IMR-90 (cell line): Measurements from ENCODE around the gene PLA2G1B. TPM values are rescaled to one million over a fixed set of nuclear protein-coding genes. Genes with fewer than 3 reads are reported as not detected.

Experiments used
- ATAC-seq: fragments of 200-7000 bp; cut with Tn5 transposase; 2 replicates; pipeline ENCODE4 v1.9.1; 2020; ENCODE audit warnings: low read depth, mild to moderate bottlenecking, moderate library complexity
- BruUV-seq: library from RNA; stranded (reverse); fragments of 400-500 nt; replicated peaks from 2 replicates; lab custom pipeline; 2021; lab: Mats Ljungman, UMichigan
- CTCF ChIA-PET: fragments of 300-600 bp; formaldehyde crosslinking; extraction: SDS; loops from one replicate; lab custom pipeline; 2021; ENCODE audit warnings: antibody characterized with exemption; lab: Yijun Ruan, JAX
- POLR2A ChIA-PET: fragments of 300-600 bp; sonication (Branson Sonifier 250); formaldehyde crosslinking; loops from one replicate; lab custom pipeline; 2022; ENCODE audit warnings: antibody characterized with exemption; ENCODE audit not compliant: unreplicated experiment; lab: Charles Lee
- DNase-seq: peaks from one replicate; pipeline ENCODE4 v3.0.0; 2013
- H2AFZ ChIP-seq: replicated peaks from 2 replicates; pipeline ENCODE3; 2013; ENCODE audit warnings: low read length, mild to moderate bottlenecking; ENCODE audit not compliant: poor library complexity
- H2AK5ac ChIP-seq: 2 replicates; pipeline ENCODE4 v1.6.1; 2013; ENCODE audit warnings: low read depth, low read length, inconsistent platforms
- H2AK9ac ChIP-seq: replicated peaks from 2 replicates; pipeline ENCODE3; 2013; ENCODE audit warnings: mild to moderate bottlenecking, low read depth, low read length, moderate library complexity; ENCODE audit not compliant: poor library complexity
- H2BK120ac ChIP-seq: 2 replicates; pipeline ENCODE4 v1.6.1; 2013; ENCODE audit warnings: low read depth, low read length, inconsistent platforms
- H2BK15ac ChIP-seq: 3 replicates; pipeline ENCODE4 v1.6.1; 2013; ENCODE audit warnings: low read depth, low read length, inconsistent platforms
- H2BK20ac ChIP-seq: 2 replicates; pipeline ENCODE4 v1.6.1; 2013; ENCODE audit warnings: low read depth, mild to moderate bottlenecking, inconsistent platforms, low read length, moderate library complexity
- H2BK5ac ChIP-seq: 2 replicates; pipeline ENCODE4 v1.6.1; 2013; ENCODE audit warnings: mild to moderate bottlenecking, low read depth, low read length, inconsistent platforms; ENCODE audit not compliant: poor library complexity, severe bottlenecking
- H3K14ac ChIP-seq: replicated peaks from 2 replicates; pipeline ENCODE4 v1.6.1; 2013; ENCODE audit warnings: low read depth, low read length, inconsistent platforms
- H3K18ac ChIP-seq: 2 replicates; pipeline ENCODE4 v1.6.1; 2013; ENCODE audit warnings: low read depth, low read length, control low read depth
- H3K23ac ChIP-seq: 2 replicates; pipeline ENCODE4 v1.6.1; 2013; ENCODE audit warnings: low read depth, low read length, inconsistent platforms
- H3K27ac ChIP-seq: 2 replicates; pipeline ENCODE4 v1.5.1; 2013; ENCODE audit warnings: mild to moderate bottlenecking, control low read depth, low read length; ENCODE audit not compliant: insufficient read depth
- H3K27me3 ChIP-seq: 2 replicates; pipeline ENCODE4 v1.6.1; 2013; ENCODE audit warnings: low read length; ENCODE audit not compliant: control insufficient read depth, insufficient read depth
- H3K36me3 ChIP-seq: 2 replicates; pipeline ENCODE4 v1.6.1; 2013; ENCODE audit warnings: low read length, mixed read lengths; ENCODE audit not compliant: control insufficient read depth, insufficient read depth
- H3K4ac ChIP-seq: 2 replicates; pipeline ENCODE4 v1.6.1; 2013; ENCODE audit warnings: low read depth, low read length, inconsistent platforms
- H3K4me1 ChIP-seq: 2 replicates; pipeline ENCODE4 v1.6.1; 2013; ENCODE audit warnings: low read length, mixed read lengths; ENCODE audit not compliant: control insufficient read depth, insufficient read depth
- H3K4me2 ChIP-seq: 2 replicates; pipeline ENCODE4 v1.6.1; 2013; ENCODE audit warnings: low read depth, mild to moderate bottlenecking, control low read depth, low read length, moderate library complexity
- H3K4me3 ChIP-seq: 2 replicates; pipeline ENCODE4 v1.5.1; 2013; ENCODE audit warnings: low read depth, mild to moderate bottlenecking, control low read depth, low read length, moderate library complexity; ENCODE audit not compliant: insufficient read depth
- H3K56ac ChIP-seq: 2 replicates; pipeline ENCODE4 v1.6.1; 2013; ENCODE audit warnings: low read length, inconsistent platforms; ENCODE audit not compliant: insufficient read depth; ENCODE audit errors: extremely low read depth
- H3K79me1 ChIP-seq, 2 experiments: 2 replicates each; pipeline ENCODE4 v1.6.1; 2013; ENCODE audit warnings: low read length in 2 of 2, inconsistent platforms in 1 of 2, low read depth in 1 of 2
- H3K9ac ChIP-seq: 2 replicates; pipeline ENCODE4 v1.6.1; 2013; ENCODE audit warnings: low read depth, low read length, control low read depth
- H3K9me1 ChIP-seq: 2 replicates; pipeline ENCODE4 v1.6.1; 2013; ENCODE audit warnings: low read length, inconsistent platforms; ENCODE audit not compliant: insufficient read depth
- H3K9me3 ChIP-seq: 2 replicates; pipeline ENCODE4 v1.6.1; 2013; ENCODE audit warnings: low read length; ENCODE audit not compliant: control insufficient read depth, insufficient read depth
- H4K20me1 ChIP-seq: 2 replicates; pipeline ENCODE4 v1.6.1; 2013; ENCODE audit warnings: low read length, inconsistent platforms; ENCODE audit not compliant: insufficient read depth
- H4K5ac ChIP-seq: 2 replicates; pipeline ENCODE4 v1.6.1; 2013; ENCODE audit warnings: mild to moderate bottlenecking, low read depth, low read length, control low read depth
- H4K8ac ChIP-seq, 2 experiments: 2 replicates each; pipeline ENCODE4 v1.6.1; 2013; ENCODE audit warnings: low read depth in 2 of 2, low read length in 2 of 2, control low read depth in 1 of 2, inconsistent platforms in 1 of 2
- H4K91ac ChIP-seq: 2 replicates; pipeline ENCODE4 v1.6.1; 2013; ENCODE audit warnings: low read depth, low read length, inconsistent platforms; ENCODE audit not compliant: insufficient read depth
- CHD1 ChIP-seq: IDR thresholded peaks from 2 replicates; pipeline ENCODE4 v1.6.1; 2012; ENCODE audit warnings: low read depth, low read length, improper control_type of control experiment
- NFE2L2 ChIP-seq: fragments of 150-350 bp; IDR thresholded peaks from 2 replicates; pipeline ENCODE4 v1.6.1; 2016; ENCODE audit warnings: low read depth, mild to moderate bottlenecking, low read length
- RFX5 ChIP-seq: IDR thresholded peaks from 2 replicates; pipeline ENCODE4 v1.8.0; 2012; ENCODE audit warnings: low read depth, mild to moderate bottlenecking, low read length, moderate library complexity
- WGBS, 2 experiments: methylation state at CpG; one replicate each; pipeline versions ENCODE4 v1.1.5 to v1.1.7; 2013; ENCODE audit warnings: missing lambda C conversion rate in 2 of 2; ENCODE audit not compliant: insufficient read length in 1 of 2; ENCODE audit errors: extremely low coverage in 2 of 2; 5-methylcytosine and 5-hydroxymethylcytosine counted together
- dilution Hi-C: fragments of 300-500 bp; cut with HindIII; formaldehyde crosslinking; loops from one replicate; pipeline ENCODE4 v1.14.3; 2018; ENCODE audit warnings: low sequenced_read_pairs; ENCODE audit not compliant: unreplicated experiment
- in situ Hi-C: fragments of 300-500 bp; cut with MboI; formaldehyde crosslinking; loops from 3 replicates; pipeline ENCODE4 v1.14.3; 2019; ENCODE audit warnings: low sequenced_read_pairs, inconsistent platforms, mixed read lengths
- intact Hi-C: fragments of 100-400 bp; cut with micrococcal nuclease; formaldehyde crosslinking; loops from 2 replicates; pipeline ENCODE4 v1.10.0; 2022
- polyA plus RNA-seq, 3 experiments: library from polyadenylated mRNA; depleted of rRNA; stranded (reverse); fragments of >200 nt; gene quantifications; 2 replicates each; pipeline ENCODE4 v1.2.3, GENCODE V29; 2012; ENCODE audit warnings: low replicate concordance in 1 of 3
- total RNA-seq: library from RNA; depleted of rRNA; stranded (reverse); fragments of >200 nt; gene quantifications from 2 replicates; pipeline ENCODE4 v1.2.3, GENCODE V29; 2012

PLA2G1B gene
- total and polyA plus RNA-seq, 2 of the 4 experiments (the other 2 are of a cell fraction): not detected

- Histone ChIP-seq H2BK120ac (no peak overlapping the region), H4K20me1 (no peaks in the 10 kb centered on the region), H3K4ac (no peak overlapping the region), H4K8ac (no peak overlapping the region), H3K18ac (no peak overlapping the region), H3K79me1 (no peaks in the 10 kb centered on the region), H4K91ac (no peak overlapping the region), H3K9me3 (no peaks in the 10 kb centered on the region), H3K9ac (no peak overlapping the region), H3K4me3 (no peak overlapping the region), H3K4me2 (no peak overlapping the region), H3K27me3 (peaks cover 77% of the 10 kb centered on the region), H3K56ac (no peak overlapping the region), H2AK5ac (no peak overlapping the region), H2BK5ac (no peak overlapping the region), H3K4me1 (no peaks in the 10 kb centered on the region), H4K5ac (no peak overlapping the region), H3K9me1 (no peaks in the 10 kb centered on the region), H3K27ac (no peak overlapping the region), H2BK15ac (no peak overlapping the region), H2AFZ (no peak overlapping the region), H3K14ac (no peak overlapping the region), H2AK9ac (no peak overlapping the region), H2BK20ac (no peak overlapping the region), H3K36me3 (no peaks in the 10 kb centered on the region), H3K23ac (no peak overlapping the region; the same call in 1 of the 2 replicates)
- DNase-seq (no peak), ATAC-seq (no peak)
- BruUV-seq: no TSS peak
- TF ChIP-seq NFE2L2 (no peak), CHD1 (no peak), RFX5 (no peak)
- ChIA-PET POLR2A (no interaction called here), CTCF (no interaction called here)
- dilution Hi-C loops (no loop called here), in situ Hi-C loops (no loop called here), intact Hi-C loops (no loop called here)
- WGBS, 2 experiments: 88% methylated on average over 1 of the region's 14 CpGs; no CpG with 5 or more reads in 1 of the 2 experiments
These were observed 35.1 kb upstream of the PLA2G1B start for GRCh38 chr12:120362516-120363273.
